Stimulated activated CD8-positive, alpha-beta memory T cell treated with anti-CD3 and anti-CD28 coated beads, Interleukin-12 subunit alpha, Interleukin-12 subunit beta, amount 100 ng/mL, for 24 hours (primary cell): ENCODE measurements around the gene ADAMTS14.

Experiments
- DNase-seq: peaks from one replicate; pipeline ENCODE4 v3.0.0-alpha.2; 2020; ENCODE audit errors: extremely low read depth

The ADAMTS14 gene

DNA sequence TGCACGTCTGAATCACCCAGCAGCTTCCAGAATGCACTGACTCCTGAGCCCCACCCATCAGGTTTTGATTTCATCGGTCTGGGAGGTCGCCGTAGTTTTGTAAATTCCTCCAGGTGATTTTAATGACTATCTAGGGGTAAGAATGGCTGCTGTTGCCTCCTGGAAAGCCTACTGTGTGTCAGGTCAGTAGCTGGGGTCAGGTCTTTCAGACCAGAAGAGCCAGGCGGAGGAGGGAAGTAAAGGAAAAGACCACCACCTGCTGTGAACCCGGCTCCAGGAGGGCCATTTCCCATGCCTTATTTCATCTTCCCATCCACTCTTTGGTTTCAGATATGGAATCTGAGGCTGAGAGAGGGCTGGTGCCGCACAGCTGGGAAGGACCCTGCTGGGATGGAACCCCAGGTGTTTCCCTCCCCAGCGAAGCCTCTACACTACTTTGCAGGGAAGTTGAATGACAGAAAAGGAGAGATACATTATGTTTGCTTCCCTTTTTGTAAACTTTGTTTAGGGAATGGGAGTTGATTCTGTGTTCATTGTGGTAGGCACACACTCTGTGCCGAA is 19.8 kb downstream of the ADAMTS14 start:
- DNase-seq = no peak

DNA sequence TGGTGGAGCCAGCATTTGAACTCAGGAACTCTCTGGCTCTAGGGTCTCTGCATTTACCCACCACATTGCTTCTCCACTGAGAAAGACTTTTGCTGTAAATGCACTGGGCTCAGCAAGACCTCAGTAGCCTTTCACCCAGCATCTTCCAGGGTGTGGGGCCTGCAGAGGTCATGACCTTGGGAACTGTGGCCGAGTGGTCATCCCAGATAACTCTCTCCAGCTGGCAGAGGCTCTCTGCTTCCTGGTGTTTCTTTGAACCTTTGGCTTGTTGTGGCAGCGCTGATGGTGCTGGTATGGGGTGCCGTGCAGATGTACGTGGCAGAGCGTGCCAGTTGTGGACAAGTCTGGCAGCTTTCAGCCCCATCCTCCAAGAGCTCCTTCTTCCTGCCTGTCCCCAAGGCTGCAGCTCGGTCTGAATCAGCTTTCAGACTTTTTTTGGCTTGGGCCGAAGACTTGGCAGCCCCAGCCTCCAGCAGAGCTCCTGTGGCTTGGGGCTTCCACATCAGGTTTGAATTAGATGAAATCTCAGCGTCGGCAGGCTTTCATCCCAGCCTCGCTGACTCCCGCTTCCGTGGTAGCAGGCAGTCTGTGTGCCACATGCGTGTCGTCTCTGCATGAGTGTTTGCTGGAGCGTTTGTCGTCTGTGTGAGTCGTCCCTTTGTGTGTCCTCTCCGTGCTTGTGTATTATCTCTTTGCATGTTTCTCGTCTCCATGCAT is 21.5 kb downstream of the ADAMTS14 start:
- no peak for DNase-seq

DNA sequence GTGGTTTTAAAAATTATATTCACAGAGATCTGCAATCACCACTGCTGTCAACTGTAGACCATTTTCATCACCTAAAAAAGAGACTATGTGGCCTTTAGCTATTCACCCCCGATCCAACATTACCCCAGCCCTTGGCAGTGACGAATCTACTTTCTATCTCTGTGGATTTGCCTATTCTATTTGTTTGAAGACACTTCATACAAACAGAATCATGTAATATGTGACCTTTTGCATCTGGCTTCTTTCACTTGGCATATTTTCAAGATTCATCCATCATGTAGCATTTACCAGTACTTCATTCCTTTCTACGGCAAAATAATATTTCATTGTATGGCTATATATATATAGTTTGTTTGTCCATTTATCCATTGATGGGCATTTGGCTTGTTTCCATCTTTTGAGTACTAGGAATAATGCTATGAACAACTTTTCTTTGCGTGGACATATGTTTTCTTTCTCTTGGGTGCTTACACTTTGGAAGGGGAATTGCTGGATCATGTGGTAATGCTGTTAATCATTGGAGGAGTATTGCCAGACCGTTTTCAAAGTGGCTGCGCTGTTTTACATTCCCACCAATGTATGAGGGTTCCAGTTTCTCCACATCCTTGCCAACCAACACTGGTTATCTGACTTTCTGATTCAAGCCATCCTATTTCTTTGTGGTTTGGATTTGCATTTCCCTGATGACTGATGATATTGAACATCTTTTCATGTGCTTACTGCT is 22.3 kb downstream of the ADAMTS14 start:
- DNase-seq = no peak

DNA sequence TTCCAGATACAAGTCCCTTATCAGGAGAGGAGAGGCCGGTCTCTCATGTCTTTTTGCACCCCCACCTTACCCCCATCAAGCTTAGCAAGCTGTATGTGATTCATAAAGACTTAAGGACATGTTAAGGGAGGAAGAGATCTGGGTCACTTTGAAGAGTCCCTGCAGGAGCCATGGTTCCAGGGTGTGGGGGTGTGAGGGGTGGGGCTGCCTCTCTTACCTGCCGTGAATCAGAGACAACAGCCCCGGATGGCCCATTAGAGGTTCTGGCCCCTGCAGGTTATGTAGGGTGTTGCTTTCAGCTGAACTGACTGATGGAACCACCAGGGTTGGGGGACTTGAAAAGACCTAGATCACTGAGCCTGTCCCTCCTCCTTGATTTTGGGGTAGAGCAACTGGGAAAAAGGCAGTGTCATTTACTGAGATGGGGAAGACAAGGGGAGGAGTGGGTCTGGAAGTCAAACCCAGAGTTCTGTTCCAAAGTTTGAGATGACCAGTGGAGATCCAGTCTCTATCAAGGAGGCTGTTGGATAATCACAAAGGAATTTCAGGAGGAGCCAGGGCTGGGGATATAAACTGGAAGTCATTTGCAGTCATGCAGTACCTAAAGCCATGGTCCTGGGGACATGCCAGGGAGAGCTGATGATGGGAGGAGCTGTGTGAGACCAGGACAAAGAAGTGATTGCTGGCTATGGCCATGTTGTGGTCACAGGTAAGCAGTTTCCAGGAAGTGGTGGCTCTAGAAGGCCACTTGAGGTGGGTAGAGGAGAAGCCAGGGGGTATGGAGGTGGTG is 23.1 kb downstream of the ADAMTS14 start:
- DNase-seq = no peak

DNA sequence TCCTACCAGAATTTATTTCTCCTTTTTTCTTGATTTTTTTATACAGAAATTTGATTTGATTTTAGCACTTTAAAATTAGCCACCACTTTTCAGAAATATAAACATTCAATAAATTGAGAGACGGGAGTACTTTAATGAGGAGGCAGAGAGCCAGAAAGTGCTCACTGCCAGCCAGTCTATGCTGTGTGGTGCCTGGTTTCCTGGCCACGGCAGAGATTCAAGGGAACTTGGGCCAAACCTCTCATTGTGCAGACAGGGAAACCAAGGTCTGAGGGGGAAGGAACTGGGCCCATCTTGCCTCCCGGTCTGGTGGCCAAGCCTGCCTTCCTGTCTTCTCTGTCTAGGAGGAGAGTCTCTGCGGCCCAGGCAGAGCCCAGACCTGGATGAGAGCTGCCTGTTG is 25.9 kb downstream of the ADAMTS14 start:
- DNase-seq = no peak

DNA sequence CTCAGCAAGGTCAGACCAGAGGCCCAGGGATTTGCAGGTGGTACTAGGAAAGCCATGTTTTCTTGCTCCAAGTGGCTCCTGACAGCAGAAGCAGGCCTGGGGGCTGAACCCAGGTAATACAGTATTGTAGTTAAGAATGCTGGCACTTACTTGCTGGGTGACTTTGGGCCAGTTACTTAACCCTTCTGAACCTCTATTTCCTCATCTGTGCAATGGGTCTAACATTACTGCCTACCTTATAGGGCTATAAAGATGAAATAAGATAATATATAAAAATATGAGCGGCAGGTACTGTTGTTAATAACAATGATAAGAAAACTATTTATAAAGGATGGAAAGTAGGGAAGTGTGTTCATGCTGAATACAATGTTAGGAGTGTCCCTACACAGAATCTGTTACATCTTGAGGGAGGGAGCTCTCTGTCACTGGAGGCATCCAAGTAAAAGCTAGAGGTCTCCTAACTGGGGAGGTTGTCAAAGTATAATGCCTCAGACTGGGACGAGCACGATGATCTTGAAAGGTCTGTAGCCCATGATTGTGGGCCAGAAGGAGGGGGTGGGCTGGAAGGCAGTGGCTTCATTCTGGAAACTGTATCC is 26.9 kb downstream of the ADAMTS14 start:
- DNase-seq = no peak

DNA sequence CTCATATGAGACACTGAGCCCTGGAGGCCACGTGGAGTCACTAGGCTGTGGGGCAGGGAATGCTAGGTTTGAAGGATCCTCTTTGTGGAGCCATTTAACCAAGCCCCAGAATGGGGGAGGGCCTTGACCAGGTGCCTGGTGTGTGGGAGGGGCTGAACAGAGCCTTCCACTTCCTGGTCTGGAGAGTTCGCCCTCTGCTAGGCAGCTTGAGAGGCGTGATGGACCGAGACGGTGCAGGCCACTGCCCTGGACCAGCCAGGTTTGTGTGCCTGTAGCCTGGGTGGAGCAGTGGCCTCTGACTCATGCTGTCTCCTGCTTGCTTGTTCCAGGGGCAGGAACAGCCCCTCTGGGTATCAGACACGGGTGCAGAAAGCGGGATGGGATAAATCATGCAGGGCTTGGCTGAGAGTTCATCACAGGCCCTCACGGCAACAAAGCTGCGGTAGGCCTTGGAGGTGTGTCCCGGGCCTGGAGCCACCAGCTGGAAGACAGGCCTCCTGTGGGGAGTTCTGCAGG is 27.4 kb downstream of the ADAMTS14 start:
- DNase-seq = no peak

DNA sequence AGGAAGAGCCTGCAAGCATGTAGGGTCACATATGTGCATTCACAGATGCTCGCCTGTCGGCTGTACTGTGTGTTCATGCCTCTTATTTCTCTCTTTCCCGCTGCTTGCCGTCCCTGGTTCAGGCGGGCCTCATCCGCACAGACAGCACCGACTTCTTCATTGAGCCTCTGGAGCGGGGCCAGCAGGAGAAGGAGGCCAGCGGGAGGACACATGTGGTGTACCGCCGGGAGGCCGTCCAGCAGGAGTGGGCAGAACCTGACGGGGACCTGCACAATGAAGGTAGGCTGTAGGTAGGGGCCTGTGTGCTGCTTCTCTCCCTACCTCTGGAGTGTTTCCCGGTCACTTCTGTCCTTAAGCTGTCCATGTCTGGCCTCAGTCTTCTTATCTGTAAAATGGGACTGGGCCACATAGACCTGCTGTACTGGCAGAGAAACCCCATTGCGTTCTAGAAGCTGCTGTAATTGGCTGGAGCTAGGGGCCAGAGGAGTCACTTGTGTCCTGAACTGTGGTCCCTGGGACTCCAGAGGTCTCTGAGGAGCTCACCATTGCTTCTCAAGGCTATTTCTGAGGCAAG is 30.0 kb downstream of the ADAMTS14 start:
- no peak for DNase-seq

DNA sequence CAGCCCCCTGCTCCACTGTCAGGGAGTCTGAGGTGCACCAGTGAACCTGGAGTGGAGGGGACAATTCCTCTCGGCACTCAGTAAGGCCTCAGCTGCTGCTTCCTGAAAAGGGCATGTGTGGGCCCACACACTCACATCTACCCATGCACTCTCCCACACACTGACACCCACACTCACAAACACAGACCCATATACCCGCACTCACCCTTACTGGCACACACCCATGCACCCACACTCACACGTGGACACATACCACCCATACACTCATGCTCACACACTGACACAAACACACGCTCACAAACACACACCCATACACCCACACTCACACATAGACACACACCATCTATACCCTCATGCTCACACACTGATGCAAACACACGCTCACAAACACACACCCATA is 31.9 kb downstream of the ADAMTS14 start:
- no peak for DNase-seq

DNA sequence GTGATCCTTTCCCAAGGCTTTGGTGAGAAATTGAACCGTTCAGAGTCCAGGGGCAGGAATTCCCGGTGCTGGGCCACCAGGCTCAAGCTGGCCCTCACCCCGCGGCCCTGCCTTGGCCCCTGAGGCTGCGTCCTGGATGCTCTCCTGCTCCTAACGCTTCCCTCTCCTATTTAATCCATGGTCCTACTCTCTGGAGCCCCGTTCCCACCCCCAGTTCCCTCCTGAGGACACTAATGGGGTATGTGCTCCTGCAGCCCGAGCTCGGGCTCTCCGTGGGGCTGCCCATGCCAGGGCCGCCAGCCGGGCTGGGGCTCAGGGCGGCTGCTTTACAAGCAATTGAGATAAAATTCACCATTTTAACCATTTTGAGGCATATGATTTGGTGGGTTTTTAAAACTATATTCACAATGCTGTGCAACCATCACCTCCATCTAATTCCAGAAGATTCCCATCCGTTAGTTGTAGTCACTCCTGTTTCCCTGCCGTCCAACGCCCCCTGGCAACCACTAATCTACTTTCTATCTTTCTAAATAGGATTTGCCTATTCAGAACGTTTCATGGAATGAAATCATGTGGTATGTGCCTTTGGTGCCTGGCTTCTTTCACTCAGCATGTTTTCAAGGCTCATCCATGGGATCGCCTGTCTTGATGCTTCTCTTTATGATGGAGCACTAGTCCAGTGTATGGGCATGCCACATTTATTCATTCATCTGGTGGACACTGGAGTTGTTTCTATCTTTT is 33.0 kb downstream of the ADAMTS14 start:
- DNase-seq = no peak

DNA sequence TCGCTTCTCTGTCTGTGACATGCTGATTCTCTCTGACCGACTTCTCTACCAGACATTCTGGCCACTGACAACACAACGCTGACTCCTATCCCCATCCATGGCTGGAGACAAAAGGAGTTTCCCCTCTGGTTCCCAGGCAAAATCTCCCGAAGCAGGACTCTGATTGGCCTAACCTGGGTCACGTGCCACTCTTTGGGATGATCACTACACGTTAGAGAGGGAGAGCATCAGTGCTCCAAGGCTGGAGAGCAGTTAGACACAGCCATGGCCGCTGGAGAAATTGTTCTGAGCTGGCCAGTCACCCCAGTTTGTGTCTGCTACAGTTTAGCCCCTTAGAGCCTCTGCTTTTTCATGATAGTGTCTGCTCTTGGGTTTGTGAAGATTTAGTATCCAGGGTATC is 38.9 kb downstream of the ADAMTS14 start:
- no peak for DNase-seq

DNA sequence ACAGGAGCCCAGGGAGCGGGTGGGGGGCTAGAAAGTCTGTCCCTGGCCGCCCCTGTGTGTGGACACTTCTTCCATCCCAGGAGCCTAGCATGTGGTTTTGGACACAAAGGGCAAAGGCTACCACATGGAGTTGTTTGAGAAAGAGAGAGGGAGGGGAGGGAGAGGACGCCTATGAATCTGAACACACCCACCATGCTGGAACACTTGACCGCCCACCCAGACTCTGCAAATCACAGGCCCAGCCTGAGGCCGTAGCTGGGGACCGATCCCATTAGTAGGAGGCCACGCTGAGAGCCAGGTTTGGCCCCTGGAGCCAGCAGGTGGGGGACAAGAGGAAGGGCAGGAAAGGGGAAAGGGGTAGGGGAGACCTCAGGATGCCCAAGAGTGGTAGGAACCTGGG is 39.6 kb downstream of the ADAMTS14 start:
- DNase-seq = no peak

DNA sequence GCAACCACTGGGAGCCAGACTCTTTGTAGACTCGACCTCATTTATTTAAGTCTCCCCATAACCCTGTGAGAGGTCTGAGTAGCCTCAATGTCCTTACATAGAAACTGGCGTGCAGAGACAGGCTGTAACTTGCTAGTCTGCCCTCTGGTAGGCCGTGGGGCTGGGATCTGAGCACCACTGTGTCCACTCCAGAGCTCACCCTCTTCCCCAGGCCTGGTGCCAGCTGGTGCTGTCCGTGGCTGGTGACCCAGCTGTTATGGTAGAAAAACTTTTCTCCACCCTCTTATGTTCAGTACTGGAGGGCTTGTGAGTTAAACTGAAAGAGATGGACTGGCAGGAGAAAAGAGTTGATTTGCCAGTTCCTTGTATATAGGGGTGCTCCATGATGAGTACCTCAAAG is 41.9 kb downstream of the ADAMTS14 start:
- no peak for DNase-seq

DNA sequence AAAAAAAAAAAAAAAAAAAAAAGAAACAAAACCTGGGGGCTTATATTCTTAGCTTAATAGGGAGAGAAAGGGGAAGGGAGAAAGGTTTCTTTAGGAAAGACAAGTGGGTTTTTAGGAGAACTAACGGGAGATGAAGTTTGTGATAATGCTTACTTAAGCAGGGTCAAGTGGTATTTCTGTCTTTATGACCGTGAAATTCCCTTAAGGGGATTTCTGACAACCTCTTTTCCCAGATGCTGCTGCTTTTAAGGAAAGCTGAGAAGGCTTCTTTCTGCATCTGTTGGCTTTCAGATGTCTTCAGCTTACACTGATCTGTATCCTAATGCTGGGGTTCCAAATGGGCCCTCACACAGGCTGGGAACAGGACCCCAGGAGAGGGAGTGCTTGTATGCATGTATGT is 42.6 kb downstream of the ADAMTS14 start:
- no peak for DNase-seq

DNA sequence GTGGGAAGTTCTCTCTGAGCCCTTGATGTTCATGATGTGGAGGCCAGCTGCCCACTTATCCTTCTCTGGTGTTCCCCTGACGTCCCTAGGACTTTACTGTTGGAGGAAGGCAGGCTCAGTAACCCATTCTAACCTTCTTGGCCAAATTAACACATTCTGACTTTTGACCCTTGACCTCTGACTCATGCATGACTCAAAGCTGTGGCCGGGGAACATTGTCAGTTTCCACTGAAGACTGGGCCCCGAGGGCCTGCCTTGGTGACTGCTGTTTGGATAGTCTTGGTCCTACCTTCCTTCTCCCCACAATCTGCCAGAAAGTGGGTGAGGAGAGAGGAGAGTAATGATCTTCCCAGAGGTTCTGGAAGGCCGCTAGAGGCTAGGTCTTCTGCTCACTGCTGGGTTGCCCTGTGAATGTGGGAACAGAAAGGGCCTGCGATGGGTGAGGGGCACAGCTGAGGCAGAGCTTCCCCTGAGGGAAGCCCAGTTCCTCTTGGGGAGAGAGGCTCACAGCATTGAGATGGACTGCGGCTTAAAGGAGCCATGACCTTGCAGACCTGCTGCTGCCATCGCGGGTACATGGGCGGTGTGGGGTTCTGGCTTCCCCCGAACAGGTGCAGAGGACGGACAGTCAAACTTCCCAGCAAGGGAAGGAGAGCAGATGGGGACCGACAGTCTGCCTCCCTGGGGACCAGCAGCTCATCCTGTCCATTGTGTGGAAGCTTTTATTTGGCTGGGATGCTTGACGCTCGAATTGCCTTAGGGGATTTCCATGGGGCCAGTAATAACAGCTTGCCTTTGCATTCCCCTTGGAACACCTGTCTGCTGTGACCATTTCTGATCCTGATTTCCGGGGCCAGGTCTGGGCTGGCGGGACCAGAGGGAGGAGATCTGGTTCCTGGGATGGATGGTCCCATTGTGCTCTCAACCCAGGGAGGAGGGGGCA is 43.8 kb downstream of the ADAMTS14 start:
- no peak for DNase-seq

DNA sequence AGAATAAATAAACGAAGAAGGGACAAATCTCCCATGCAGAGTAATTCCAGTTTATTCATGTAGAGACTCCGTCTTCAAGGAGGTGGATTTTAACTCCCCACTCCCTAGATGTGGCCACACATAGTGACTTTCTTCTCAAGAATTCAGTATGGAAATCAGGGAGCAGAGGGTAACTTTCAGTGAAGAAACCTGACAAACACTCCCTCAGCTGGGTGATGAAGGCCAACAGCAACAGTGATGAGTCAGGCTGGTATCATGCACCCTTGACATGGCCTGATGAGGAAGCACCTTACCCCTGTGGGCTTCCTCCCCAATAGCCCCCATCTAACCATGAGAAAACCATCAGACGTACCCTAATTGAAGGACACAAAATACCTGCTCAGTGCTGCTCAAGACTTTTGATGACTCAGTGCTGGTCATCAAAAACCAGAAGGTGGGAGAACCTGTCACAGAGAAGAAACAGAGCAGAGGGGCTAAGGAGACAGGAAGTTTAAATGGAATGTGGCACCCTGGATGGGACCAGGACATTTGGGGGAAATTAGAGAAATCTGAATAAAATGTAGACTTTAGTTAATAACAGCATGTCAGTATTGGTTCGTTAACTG is 50.6 kb downstream of the ADAMTS14 start:
- no peak for DNase-seq

DNA sequence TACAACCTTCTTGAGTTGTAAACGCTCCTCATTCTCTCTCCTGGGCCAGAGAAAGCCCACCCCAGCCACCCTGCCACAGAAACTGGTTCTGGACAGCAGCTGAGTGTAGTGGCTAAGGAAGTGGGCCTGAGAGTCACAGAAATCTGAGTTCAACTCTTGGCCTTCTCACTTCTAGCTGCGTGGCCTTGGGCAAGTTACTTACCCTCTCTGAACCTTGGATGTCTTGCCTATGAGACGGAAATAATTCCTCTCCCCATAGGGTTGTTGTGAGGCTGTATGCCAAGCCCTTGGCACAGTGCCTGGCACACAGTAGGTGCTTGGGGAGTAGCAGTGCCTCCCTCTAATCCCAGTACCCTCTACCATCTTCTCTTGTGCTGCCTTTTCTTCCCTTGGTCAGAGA is 51.5 kb downstream of the ADAMTS14 start:
- no peak for DNase-seq

DNA sequence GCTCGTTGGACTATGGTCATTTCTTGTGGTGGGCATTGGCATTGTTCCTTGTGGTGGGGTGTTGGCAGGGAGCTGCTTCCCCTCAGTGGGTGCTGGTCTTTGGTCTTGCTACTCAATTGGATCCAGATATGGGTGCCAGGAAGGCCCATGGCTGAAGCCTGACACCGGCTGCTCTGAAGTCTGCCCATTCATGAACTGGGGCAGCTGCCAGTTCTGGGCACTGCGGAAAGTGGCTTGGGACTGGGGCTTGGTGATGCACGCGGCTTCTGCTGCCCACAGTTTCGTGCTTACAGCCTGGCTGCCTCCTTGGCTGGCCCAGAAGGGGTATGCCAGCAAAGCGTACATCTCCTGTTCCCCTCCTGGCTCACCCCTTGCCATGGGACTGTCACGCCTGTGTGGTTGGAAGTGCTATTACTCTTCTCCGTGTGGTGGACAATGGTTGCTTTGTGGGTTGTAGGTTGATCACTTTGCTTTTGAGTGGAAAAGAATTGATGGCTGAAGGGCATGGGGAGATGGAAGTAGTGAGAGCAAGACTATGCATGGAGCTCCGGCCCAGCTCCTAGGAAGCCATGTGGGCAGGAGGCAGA is 54.7 kb downstream of the ADAMTS14 start:
- no peak for DNase-seq

DNA sequence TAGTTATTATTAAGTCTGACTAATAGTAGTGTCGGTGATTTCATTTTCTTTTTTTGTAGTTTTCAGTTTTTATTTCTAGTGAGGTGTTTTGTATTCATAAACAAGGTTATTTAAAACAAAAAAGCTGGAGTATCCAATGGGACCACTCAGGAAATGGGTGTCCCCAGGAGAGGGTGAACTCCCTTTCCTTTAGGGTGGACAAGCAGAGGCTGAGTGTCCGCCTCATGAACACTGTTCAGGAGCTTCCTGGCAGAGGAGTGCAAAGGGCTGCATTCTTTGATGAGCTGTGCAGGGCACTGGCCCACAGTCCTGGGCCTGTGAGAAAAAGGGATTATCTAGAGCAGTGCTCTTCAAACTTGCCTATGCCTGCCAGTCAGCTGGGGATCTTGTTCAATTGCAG is 56.0 kb downstream of the ADAMTS14 start:
- DNase-seq = no peak
